Activated naive CD8-positive, alpha-beta T cell (primary cell): Measurements from ENCODE around the gene TSR1.

Experiments
- H3K27ac Mint-ChIP-seq: one replicate; pipeline ENCODE4 v1.8.0; 2021; ENCODE audit warnings: mixed read lengths
- H3K27me3 Mint-ChIP-seq: one replicate; pipeline ENCODE4 v1.8.0; 2021; ENCODE audit warnings: mixed read lengths
- H3K36me3 Mint-ChIP-seq: one replicate; pipeline ENCODE4 v1.8.0; 2021; ENCODE audit warnings: mixed read lengths
- H3K4me1 Mint-ChIP-seq: one replicate; pipeline ENCODE4 v1.8.0; 2021; ENCODE audit warnings: low read depth, mixed read lengths
- H3K4me3 Mint-ChIP-seq: one replicate; pipeline ENCODE4 v1.8.0; 2021; ENCODE audit warnings: mild to moderate bottlenecking, mixed read lengths
- H3K9me3 Mint-ChIP-seq: one replicate; pipeline ENCODE4 v1.8.0; 2021; ENCODE audit warnings: low read depth, mixed read lengths

Gene TSR1

DNA sequence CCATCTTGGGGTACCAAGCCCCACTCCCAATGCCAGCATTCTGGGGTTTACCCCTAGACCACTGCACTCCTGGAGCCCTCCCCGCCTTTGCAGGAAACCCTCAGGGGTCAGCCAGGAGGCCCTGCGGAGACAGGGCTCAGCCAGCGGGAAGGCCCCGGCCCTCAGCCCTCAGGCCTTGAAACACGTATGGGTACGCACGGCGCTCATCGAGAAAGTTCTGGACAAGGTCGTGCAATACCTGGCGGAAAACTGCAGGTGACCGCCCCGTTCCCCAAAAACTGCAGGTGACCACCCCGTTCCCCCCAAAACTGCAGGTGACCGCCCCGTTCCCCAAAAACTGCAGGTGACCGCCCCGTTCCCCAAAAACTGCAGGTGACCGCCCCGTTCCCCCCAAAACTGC, 25.8 kb upstream of the TSR1 start:
- Mint-ChIP-seq H3K36me3 (peaks cover 2% of the 10 kb centered on the region), H3K4me3 (no peak overlapping the region), H3K4me1 (no peaks in the 10 kb centered on the region), H3K27me3 (no peaks in the 10 kb centered on the region), H3K9me3 (no peaks in the 10 kb centered on the region), H3K27ac (no peak overlapping the region)

DNA sequence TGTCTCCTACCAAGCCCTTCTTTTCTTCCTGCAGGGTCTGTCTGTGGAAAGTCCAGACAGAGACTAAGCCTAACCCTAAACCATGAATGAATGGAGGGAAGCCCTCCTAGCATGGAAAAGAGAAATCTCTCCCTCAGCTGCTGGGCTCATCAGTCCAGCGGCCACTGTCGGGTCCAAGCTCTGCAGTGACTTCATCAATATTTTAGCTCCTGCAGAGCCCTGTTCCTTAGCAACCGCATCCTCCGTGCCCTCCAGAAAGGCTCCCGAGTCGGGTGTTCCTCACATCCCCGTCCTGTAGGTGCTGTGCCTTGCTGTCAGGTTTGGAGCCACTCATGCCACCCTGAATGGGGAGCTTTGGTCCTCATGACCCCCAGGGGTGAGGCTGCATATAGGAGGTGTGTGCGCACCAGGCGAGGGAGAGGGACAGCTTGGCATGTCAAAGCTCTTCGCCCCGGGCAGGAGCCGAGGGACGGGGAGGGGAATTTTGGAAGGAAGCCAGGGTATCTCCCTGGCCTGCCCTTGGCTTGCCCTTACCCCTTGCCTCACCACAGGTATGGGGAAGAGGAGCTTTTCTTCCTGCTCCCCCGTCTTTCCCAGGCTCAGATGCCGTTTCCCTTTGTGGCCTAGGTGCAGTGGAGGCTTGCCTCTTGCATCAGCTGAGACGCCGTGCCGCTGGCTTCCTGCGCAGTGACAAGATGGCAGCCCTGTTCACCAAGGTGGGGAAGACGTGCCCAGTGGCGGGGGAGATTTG, 24.9 kb upstream of the TSR1 start:
- Mint-ChIP-seq H3K27me3 (no peaks in the 10 kb centered on the region), H3K4me3 (no peak overlapping the region), H3K4me1 (no peaks in the 10 kb centered on the region), H3K27ac (no peak overlapping the region), H3K36me3 (peaks cover 2% of the 10 kb centered on the region), H3K9me3 (no peaks in the 10 kb centered on the region)

DNA sequence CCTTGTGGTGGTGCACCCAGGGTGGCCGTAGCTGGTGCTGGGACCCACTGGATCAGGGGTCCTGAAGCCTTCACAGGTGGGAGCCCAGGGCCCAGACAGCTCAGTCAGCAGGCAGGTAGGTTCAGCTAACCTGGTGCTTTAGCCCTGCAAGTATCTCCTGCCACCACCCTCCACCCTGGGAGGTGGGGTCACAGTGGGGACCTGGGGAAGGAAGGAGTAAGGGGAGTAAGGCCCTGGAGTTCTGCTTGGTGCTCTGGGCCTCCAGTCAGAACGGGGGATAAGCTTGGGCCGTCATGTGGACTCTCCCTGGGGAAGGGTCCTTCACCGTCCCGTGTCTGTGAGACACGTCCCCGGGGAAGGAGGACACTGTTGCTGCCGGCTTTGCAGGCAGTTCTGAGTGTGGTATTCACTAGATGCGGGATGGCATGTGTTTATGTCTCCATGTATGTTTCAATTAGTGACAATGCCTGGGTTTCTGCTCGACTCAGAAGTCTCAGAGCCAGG, 21.7 kb upstream of the TSR1 start:
- peaks cover 17% of the 10 kb centered on the region for H3K4me1 Mint-ChIP-seq
- H3K27me3 Mint-ChIP-seq: no peaks in the 10 kb centered on the region
- no peak overlapping the region for H3K27ac Mint-ChIP-seq
- H3K4me3 Mint-ChIP-seq: no peak overlapping the region
- H3K9me3 Mint-ChIP-seq: no peaks in the 10 kb centered on the region
- H3K36me3 Mint-ChIP-seq: peaks cover 2% of the 10 kb centered on the region

DNA sequence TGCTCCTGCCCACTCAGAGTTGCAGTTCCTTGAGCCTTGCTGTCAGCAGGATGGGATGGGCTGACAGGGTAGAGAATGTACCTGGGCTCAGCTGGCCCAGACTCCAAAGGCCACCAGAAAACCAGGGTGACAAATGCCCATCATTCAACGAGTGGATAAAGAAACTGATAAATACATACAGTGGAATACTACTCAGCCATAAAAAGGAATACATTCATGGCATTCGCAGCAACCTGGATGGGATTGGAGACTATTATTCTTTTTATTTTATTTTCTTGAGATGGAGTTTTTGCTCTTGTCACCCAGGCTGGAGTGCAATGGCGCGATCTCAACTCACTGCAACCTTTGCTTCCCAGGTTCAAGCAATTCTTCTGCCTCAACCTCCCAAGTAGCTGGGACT, 21.0 kb upstream of the TSR1 start:
- Mint-ChIP-seq H3K36me3 (peaks cover 2% of the 10 kb centered on the region), H3K27ac (no peak overlapping the region), H3K4me3 (no peak overlapping the region), H3K9me3 (no peaks in the 10 kb centered on the region), H3K4me1 (peaks cover 18% of the 10 kb centered on the region), H3K27me3 (no peaks in the 10 kb centered on the region)

DNA sequence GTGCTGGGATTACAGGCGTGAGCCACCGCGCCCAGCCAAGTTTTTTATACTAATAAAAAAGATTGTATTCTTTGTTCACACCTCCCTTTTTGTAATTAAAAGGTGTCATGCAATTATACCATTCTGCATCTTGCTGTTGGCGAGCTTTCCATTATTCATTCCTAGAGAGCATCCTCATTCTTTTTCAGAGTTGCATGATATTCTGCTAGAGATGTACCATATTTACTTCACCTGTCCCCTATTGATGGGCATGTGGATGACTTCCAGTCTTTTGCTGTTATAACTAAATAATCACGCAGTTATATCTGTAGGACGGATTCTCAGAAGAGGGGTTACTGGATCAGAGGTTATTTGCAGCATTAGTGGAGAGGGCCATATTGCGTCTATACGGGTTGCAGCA, 18.1 kb upstream of the TSR1 start:
- Mint-ChIP-seq H3K27me3 (no peaks in the 10 kb centered on the region), H3K4me3 (no peak overlapping the region), H3K4me1 (peaks cover 20% of the 10 kb centered on the region), H3K27ac (peak overlapping the region; percentile 51), H3K36me3 (peaks cover 2% of the 10 kb centered on the region), H3K9me3 (no peaks in the 10 kb centered on the region)

DNA sequence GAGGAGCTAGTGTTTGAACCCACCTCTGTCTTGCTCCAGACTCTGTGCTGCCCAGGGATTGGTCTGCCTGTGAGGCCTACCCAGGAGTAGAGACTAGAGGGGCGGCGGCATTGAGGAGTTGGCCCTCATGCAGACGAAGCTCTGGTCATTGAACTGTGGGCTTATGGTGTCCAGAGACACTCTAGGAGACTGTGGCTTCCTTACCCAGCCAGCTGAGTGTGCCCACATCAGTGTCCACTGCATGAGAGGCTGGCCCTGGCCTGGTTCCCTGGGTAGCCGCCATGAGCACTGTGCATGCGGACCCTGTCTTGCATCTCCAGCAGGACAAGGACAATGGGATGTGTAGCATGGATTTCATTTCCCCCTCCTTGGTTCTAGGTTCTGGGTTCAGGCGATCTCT, 15.0 kb upstream of the TSR1 start:
- H3K9me3 Mint-ChIP-seq: no peaks in the 10 kb centered on the region
- no peaks in the 10 kb centered on the region for H3K27me3 Mint-ChIP-seq
- no peak overlapping the region for H3K27ac Mint-ChIP-seq
- no peaks in the 10 kb centered on the region for H3K36me3 Mint-ChIP-seq
- peaks cover 20% of the 10 kb centered on the region for H3K4me1 Mint-ChIP-seq
- H3K4me3 Mint-ChIP-seq: no peak overlapping the region

DNA sequence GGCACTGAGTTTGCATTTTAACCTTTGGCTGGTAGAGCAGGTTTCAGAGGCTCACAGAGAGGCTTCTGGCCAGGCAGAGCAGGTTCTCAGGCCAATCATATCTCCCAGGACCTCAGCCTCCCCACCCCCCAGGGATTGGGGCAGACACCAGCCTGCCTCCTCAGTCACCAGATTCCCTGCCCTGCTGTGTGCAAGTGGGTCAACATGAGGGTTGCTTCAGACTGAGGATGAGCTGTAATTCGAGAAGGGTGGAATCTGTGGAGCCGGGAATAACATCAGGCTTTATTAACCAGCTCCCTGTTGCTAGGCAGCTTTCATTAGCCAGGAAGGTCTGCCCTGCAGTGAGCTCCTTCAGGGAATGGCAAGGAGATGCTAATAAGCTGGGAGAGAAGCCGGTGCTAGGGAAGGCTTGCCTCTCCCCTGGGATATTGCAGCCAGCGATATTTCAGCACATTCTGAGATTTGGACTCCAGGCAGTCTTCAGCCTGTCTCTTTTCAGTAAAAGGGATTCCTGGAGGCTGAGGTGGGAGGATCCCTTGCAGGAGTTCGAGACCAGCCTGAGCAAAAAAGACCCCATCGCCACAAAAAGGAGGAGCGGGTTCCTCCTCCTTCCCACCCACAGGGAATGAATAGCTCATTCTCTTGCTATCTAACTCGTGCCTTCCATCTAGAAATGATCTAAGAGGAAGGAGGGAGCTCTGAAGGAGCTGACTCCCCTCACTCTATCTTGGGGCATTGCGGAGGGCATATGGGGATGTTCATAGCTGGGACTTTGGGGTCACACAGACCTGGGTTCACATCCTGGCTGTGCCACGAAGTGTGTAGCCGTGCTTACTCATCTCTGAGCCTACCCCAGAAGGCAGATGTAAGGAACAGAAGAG, 11.8 kb upstream of the TSR1 start:
- H3K27ac Mint-ChIP-seq: no peak overlapping the region
- H3K9me3 Mint-ChIP-seq: no peaks in the 10 kb centered on the region
- H3K4me1 Mint-ChIP-seq: peaks cover 9% of the 10 kb centered on the region

DNA sequence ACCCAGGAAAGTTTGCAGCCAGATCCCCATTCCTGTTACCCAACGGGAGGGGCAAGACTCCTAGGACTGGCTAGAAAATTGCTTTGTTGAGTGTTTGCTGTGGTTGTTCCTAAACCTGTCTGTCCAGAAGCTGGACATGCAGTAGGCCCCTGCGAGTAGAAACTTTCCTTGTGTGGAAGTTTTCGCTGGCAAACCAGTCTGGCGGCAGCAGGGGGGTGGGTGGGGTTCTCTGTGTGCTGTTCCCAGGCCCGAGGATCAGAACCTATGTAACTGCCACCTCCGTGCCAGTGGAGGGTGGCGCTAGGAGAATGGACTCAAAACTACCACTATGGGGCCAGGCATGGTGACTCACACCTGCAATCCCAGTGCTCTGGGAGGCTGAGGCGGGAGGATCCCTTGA, 10.2 kb upstream of the TSR1 start:
- H3K4me3 Mint-ChIP-seq: no peak overlapping the region

More for the DNA sequence above, 11.8 kb upstream of the TSR1 start:
- Mint-ChIP-seq H3K36me3 (peaks cover 5% of the 10 kb centered on the region), H3K27me3 (no peaks in the 10 kb centered on the region), H3K4me3 (no peak overlapping the region)

DNA sequence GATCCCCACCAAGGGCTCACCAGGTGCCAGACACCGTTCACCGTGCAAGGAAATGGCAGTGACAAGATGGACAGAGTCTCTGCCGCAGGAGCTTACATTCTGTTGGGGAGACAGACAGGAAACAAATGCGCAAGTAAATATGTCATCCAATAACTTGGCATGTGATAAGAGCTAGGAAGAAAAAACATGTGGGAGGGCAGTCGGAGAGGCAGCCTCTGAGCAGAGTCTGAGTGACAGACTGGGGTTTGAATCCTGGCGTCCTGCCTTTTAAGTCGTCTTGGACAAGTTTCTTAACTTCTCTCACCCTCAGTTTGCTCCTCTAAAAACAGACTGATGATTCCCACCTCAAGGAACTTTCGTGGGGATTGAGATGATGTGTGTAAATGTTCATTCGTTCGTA, 8.3 kb upstream of the TSR1 start:
- H3K36me3 Mint-ChIP-seq: peaks cover 5% of the 10 kb centered on the region
- no peaks in the 10 kb centered on the region for H3K27me3 Mint-ChIP-seq
- peaks cover 22% of the 10 kb centered on the region for H3K4me1 Mint-ChIP-seq
- no peaks in the 10 kb centered on the region for H3K9me3 Mint-ChIP-seq
- no peak overlapping the region for H3K4me3 Mint-ChIP-seq
- no peak overlapping the region for H3K27ac Mint-ChIP-seq

More for the DNA sequence above, 10.2 kb upstream of the TSR1 start:
- no peaks in the 10 kb centered on the region for H3K27me3 Mint-ChIP-seq
- peaks cover 20% of the 10 kb centered on the region for H3K4me1 Mint-ChIP-seq
- no peaks in the 10 kb centered on the region for H3K9me3 Mint-ChIP-seq
- no peak overlapping the region for H3K27ac Mint-ChIP-seq
- H3K36me3 Mint-ChIP-seq: peaks cover 5% of the 10 kb centered on the region

DNA sequence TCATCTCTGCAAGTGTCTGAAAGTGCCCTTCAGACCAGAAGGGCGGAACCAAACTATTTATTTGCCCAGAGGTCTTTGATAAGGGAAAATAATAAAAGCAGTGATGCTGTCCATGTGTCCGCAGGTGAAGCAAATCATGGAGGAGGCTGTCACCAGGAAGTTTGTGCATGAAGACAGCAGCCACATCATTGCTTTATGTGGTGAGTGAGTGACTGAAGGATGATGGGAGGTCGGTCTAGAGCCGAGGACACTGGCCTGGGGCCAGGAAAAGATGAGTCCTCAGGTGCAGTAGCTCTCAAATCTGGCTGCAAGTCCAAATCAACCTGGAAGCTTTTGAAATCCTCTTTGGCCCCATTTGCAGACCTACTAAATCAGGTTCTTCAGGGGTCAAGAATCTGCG, 7.2 kb upstream of the TSR1 start:
- Mint-ChIP-seq H3K4me1 (peaks cover 28% of the 10 kb centered on the region), H3K4me3 (no peak overlapping the region), H3K36me3 (peaks cover 5% of the 10 kb centered on the region), H3K27me3 (no peaks in the 10 kb centered on the region), H3K9me3 (no peaks in the 10 kb centered on the region), H3K27ac (peak overlapping the region; percentile 73)

DNA sequence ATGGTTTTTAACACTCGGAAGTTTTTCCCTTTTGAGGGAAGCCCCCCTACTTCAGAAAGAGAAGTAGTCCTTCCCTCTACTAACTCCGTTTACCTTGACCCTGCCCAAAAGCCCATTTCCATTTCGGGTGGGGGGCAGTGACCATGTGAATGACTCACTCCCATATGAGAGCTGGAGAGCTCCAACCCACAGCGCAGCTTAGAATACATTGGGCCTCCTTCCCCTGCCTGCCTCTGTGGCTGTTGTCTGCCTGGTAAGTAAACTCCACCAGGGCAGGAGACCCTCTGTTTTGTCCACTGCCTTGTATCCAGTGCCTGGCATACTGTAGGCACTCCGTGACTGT, 2.0 kb upstream of the TSR1 start:
- Mint-ChIP-seq H3K36me3 (peaks cover 16% of the 10 kb centered on the region), H3K4me1 (peaks cover 36% of the 10 kb centered on the region), H3K4me3 (peak overlapping the region; percentile 88), H3K27ac (peak overlapping the region; percentile 82), H3K9me3 (no peaks in the 10 kb centered on the region), H3K27me3 (no peaks in the 10 kb centered on the region)

DNA sequence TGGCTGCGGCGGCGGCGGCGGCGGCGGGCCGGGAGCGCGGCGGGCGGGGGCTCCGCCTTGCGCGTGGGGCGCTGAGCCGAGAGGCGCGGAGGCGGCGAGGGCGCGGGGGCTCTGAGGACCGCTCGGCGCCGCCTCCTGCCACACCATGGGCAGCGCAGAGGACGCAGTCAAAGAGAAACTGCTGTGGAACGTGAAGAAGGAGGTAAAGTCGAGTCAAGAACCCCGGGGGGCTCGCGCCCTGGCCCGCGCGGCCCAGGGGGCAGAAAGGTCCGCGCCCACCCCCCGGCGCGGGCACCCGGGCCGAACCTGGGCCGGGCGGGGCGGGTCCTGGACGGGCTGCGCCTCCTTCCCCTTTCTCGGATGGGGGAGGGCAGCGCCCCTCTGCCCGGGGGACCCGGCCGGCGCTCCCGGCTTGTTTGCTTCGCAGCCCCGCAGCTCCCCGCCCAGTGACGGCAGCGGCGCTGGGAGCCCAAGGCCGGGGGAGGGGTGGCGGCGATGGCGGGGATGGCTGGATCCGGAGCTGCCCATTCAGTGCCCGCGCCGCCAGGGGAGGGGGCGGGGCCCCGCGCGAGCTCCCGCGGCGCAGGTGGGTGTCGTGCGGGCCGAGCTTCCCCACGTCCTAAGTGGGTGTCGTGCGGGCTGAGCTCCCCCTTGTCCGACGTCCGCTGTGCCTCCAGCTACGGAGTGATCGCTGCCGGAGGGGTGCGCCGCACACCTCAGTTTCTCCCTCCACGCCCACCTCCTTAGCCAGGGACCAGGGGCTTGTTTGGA, 1.5 kb upstream of the TSR1 start:
- Mint-ChIP-seq H3K4me3 (peak overlapping the region; percentile 88), H3K27me3 (no peaks in the 10 kb centered on the region), H3K36me3 (peaks cover 14% of the 10 kb centered on the region), H3K9me3 (no peaks in the 10 kb centered on the region), H3K27ac (peak overlapping the region; percentile 82), H3K4me1 (peaks cover 31% of the 10 kb centered on the region)

DNA sequence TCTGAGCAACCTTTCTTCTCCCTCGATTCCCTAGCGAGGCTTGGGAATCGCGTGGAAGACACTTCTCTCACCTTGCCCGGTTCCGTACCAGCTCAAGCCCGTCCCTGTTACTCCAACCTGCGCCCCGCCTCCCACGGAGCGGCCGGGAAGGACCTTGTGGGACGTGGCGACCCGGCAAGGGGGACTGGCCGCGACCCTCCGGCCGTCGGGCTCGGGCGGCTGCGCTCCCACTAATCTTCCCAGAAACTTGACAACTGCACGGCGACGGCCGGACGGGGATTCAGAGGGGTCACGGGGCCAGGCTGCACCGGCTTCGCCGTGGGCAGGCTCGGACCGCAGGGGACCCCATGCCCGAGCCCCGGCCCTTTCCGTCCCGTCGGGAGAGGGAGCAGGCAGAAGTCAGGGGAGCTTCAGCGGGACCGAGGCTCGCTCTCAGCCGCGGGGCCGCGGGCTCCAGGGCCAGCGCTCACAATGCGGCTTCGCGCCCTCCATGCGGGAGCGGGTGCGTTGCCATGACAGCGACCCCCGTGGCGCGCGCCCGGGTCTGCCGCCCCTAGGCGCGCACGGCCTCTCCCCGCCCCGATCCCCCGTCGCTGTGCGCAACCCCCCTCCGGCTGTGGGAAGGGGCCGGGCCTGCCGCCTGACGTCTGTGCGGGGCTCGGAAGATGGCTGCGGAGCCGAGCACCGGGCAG, 741 bp upstream of the TSR1 start, which contains the start of gene SGSM2:
Gene SGSM2 (plus strand): TSS at position 650 of the 692 bp plus-strand sequence. CDS start 188 bp downstream, outside the sequence.
- H3K27ac Mint-ChIP-seq: peak within 1 kb of the TSS; percentile 98
- H3K27me3 Mint-ChIP-seq: no peaks in the 10 kb centered on the region
- peak within 1 kb of the TSS; percentile 88 for H3K4me3 Mint-ChIP-seq
- H3K36me3 Mint-ChIP-seq: peaks cover 14% of the 10 kb centered on the region
- no peaks in the 10 kb centered on the region for H3K9me3 Mint-ChIP-seq
- H3K4me1 Mint-ChIP-seq: peaks cover 26% of the 10 kb centered on the region

DNA sequence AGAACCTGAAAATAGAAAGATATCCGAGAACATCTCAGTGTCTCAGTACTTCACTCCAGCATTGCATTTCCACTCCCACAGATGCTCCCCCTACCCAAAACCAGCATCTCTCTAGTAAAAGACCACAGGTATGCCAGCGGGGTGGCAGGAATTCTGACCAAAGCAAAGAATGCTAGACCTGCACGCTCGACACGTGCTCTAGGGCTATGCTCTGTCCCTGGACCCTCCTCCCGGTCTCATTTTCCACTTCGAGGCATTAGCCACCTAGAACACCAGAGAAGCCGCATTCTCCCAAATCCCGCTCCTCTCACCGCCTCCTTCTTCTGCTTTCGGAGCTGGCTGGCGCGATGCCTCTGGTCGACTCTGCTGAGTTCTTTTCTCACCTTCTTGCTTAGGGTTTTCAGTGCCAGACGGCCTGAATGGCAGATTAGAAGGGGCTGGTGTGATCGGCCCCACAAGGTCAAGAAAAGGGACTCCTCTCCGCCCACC, 487 bp downstream of the TSR1 start:
- no peak overlapping the region for H3K4me3 Mint-ChIP-seq
- H3K4me1 Mint-ChIP-seq: peaks cover 22% of the 10 kb centered on the region
- no peaks in the 10 kb centered on the region for H3K27me3 Mint-ChIP-seq
- H3K27ac Mint-ChIP-seq: peak overlapping the region; percentile 98
- peaks cover 15% of the 10 kb centered on the region for H3K36me3 Mint-ChIP-seq
- no peaks in the 10 kb centered on the region for H3K9me3 Mint-ChIP-seq
